Keratinocyte (primary cell): ENCODE data around the gene IRF2BP1. TPM values are rescaled to one million over a fixed set of nuclear protein-coding genes. Genes with fewer than 3 reads are reported as not detected.
A peak's percentile ranks its signal among the peaks of the same experiment; 100 is the strongest.

ENCODE experiments used
- DNase-seq: peaks from one replicate; pipeline ENCODE4 v3.0.0-alpha.2; 2011; ENCODE audit warnings: low read depth, missing footprints, low spot score
- FAIRE-seq: peaks from 2 replicates; lab custom pipeline; 2011; peaks lifted over from hg19 to GRCh38; lab: Jason Lieb, UNC
- H2AFZ ChIP-seq: 2 replicates; pipeline ENCODE4 v1.6.0; 2012; ENCODE audit warnings: low read length, control low read depth, inconsistent platforms; ENCODE audit not compliant: control insufficient read depth
- H3K27ac ChIP-seq: 2 replicates; pipeline ENCODE4 v1.5.1; 2011; ENCODE audit warnings: low read length; ENCODE audit not compliant: control insufficient read depth, insufficient read depth
- H3K27me3 ChIP-seq: 3 replicates; pipeline ENCODE4 v1.6.0; 2011; ENCODE audit warnings: low read length; ENCODE audit not compliant: control insufficient read depth, insufficient read depth; ENCODE audit errors: extremely low read depth
- H3K36me3 ChIP-seq, 2 experiments: 2 replicates in 1 of 2; 3 replicates in 1 of 2; pipeline ENCODE4 v1.5.1; 2011; ENCODE audit warnings: low read length in 2 of 2, mild to moderate bottlenecking in 1 of 2; ENCODE audit not compliant: control insufficient read depth in 2 of 2, insufficient read depth in 2 of 2; ENCODE audit errors: extremely low read depth in 1 of 2
- H3K4me1 ChIP-seq: 3 replicates; pipeline ENCODE4 v1.5.1; 2011; ENCODE audit warnings: low read length; ENCODE audit not compliant: control insufficient read depth, insufficient read depth; ENCODE audit errors: extremely low read depth
- H3K4me2 ChIP-seq: 3 replicates; pipeline ENCODE4 v1.6.0; 2011; ENCODE audit warnings: low read depth, low read length; ENCODE audit not compliant: control insufficient read depth, insufficient read depth; ENCODE audit errors: extremely low read depth
- H3K4me3 ChIP-seq, 3 experiments: fragments of 200-600 bp in 1 of 3; sonication (generic) in 1 of 3; 2 replicates in 2 of 3; 3 replicates in 1 of 3; pipeline ENCODE4 v1.5.1; 2011 to 2016; ENCODE audit warnings: low read length in 3 of 3, mild to moderate bottlenecking in 3 of 3, control low read depth in 2 of 3, inconsistent platforms in 1 of 3, low read depth in 1 of 3, mixed read lengths in 1 of 3, mixed run types in 1 of 3, moderate library complexity in 1 of 3; ENCODE audit not compliant: control insufficient read depth in 2 of 3, insufficient read depth in 2 of 3; ENCODE audit errors: extremely low read depth in 1 of 3
- H3K79me2 ChIP-seq: 2 replicates; pipeline ENCODE4 v1.6.0; 2012; ENCODE audit warnings: low read length; ENCODE audit not compliant: control insufficient read depth, insufficient read depth
- H3K9ac ChIP-seq: 3 replicates; pipeline ENCODE4 v1.6.0; 2011; ENCODE audit warnings: low read length; ENCODE audit not compliant: control insufficient read depth, insufficient read depth; ENCODE audit errors: extremely low read depth
- H3K9me1 ChIP-seq: 3 replicates; pipeline ENCODE4 v1.6.0; 2011; ENCODE audit warnings: low read length; ENCODE audit not compliant: control insufficient read depth, insufficient read depth; ENCODE audit errors: extremely low read depth
- H3K9me3 ChIP-seq: 2 replicates; pipeline ENCODE4 v1.5.1; 2012; ENCODE audit warnings: low read depth, low read length; ENCODE audit not compliant: control insufficient read depth
- H4K20me1 ChIP-seq: 3 replicates; pipeline ENCODE4 v1.6.0; 2011; ENCODE audit warnings: low read length; ENCODE audit not compliant: control insufficient read depth, insufficient read depth; ENCODE audit errors: extremely low read depth
- CTCF ChIP-seq, 3 experiments: IDR thresholded peaks in 1 of 3; conservative IDR thresholded peaks in 1 of 3; optimal IDR thresholded peaks in 1 of 3; 2 replicates in 2 of 3; 3 replicates in 1 of 3; pipeline versions ENCODE3 to v1.5.1; 2011; ENCODE audit warnings: low read length in 3 of 3, mild to moderate bottlenecking in 3 of 3, moderate library complexity in 2 of 3, control low read depth in 1 of 3, inconsistent platforms in 1 of 3; ENCODE audit not compliant: insufficient read depth in 2 of 3; ENCODE audit errors: extremely low read depth in 1 of 3
- EZH2 ChIP-seq: IDR thresholded peaks from one replicate; pipeline ENCODE4 v1.6.1; 2012; ENCODE audit warnings: inconsistent platforms, mild to moderate bottlenecking, low read length, moderate library complexity
- dilution Hi-C: fragments of 300-500 bp; cut with MboI; formaldehyde crosslinking; loops from one replicate; pipeline ENCODE4 v1.7.0; 2020; ENCODE audit warnings: low sequenced_read_pairs; ENCODE audit not compliant: extremely low pct_ligation_motif_present
- polyA plus RNA-seq, 5 experiments: library from polyadenylated mRNA; depleted of rRNA in 3 of 5; stranded (reverse) in 3 of 5; stranded (forward) in 1 of 5; unstranded in 1 of 5; fragments of >200 nt; gene quantifications; 1 replicate in 1 of 5; 2 replicates in 3 of 5; 3 replicates in 1 of 5; pipeline versions ENCODE4 v1.2.1 to v1.2.3, GENCODE V29; 2011 to 2012; ENCODE audit warnings: missing spikeins in 2 of 5, low read depth in 1 of 5, low replicate concordance in 1 of 5

The IRF2BP1 gene
- polyA plus RNA-seq, 1 donor (not counting 4 experiments of a cell fraction or from before 2014, with no cell fraction given) = 1.7 TPM

DNA sequence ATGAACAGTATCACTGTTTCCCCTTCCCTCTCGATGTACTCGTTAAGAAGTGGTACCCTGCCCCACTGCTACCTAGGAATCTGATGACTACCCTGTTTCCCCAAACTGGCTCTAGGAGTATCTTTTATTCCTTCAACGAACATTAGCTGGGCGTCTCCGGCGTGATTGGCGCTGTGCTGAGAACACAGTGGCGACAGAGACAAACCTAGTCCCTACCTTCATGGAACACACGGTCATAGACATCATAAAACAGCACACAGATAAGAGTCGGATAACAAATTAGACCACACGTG, 23.7 kb downstream of the IRF2BP1 start:
- DNase-seq = no peak
- Histone ChIP-seq H3K79me2 (peaks cover 37% of the 10 kb centered on the region), H3K9me1 (no peaks in the 10 kb centered on the region), H4K20me1 (no peaks in the 10 kb centered on the region), H3K4me3 (peak overlapping the region; percentile 76 to 100 (median 94)), H3K9me3 (no peaks in the 10 kb centered on the region), H3K9ac (peak overlapping the region; percentile 91), H3K4me1 (peaks cover 10% of the 10 kb centered on the region), H3K27ac (peak overlapping the region; percentile 80), H3K4me2 (peak overlapping the region; percentile 95), H2AFZ (peak overlapping the region; percentile 85), H3K36me3 (peaks cover 7 to 8% of the 10 kb centered on the region in 2 experiments), H3K27me3 (peaks cover 37% of the 10 kb centered on the region)
- no peak for FAIRE-seq
- dilution Hi-C loops = no loop called here
- TF ChIP-seq CTCF (optimal IDR thresholded peaks at IDR 0.05 in 1 of 3, IDR thresholded peaks at IDR 0.05 in 1 of 3, conservative IDR thresholded peaks at IDR 0.05 in 1 of 3; ENCODE audit: extremely low read depth in 1 of 3, insufficient read depth in 2 of 3, low read length in 3 of 3) (no peak), EZH2 (no peak)

DNA sequence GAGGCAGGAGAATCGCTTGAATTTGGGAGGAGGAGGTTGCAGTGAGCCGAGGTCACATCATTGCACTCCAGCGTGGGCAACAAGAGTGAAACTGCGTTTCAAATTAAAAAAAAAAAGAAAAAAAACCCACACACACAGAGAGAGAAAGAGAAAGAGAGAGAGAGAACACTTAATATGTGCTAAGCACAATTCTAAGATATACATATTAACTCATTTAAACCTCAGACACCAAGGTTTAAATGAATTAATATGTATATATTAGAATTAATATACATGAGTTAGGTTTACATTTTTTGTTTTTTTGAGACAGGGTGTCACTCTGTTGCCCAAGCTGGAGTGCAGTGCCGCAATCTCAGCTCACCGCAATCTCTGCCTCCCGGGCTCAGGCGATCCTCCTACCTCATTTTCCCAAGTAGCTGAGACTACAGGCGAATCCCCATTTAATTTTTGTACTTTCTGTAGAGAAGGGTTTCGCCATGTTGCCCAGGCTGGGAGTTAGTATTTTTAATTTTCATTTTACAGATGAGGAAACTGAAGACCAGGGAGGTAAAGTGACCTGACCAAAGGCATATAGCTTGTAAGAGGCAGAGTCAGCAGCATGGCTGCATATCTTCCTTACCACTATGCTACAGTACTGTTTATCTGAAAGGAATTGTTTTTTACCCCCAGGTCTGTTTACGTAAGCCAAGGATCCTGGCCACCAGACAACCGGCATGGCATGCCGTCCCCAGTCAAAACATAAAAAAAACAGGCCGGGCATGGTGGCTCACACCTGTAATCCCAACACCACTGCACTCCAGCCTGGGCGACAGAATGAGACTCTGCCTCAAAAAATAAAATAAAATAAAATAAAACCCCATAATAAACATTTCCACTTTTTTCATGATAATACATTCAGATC, 25.3 kb downstream of the IRF2BP1 start:
- TF ChIP-seq EZH2 = no peak
- TF ChIP-seq CTCF (optimal IDR thresholded peaks at IDR 0.05 in 1 of 3, IDR thresholded peaks at IDR 0.05 in 1 of 3, conservative IDR thresholded peaks at IDR 0.05 in 1 of 3; ENCODE audit: extremely low read depth in 1 of 3, insufficient read depth in 2 of 3, low read length in 3 of 3) = no peak
- FAIRE-seq (no peak), DNase-seq (no peak)
- no peak overlapping the region for H3K4me3 ChIP-seq
- H3K79me2 ChIP-seq = peaks cover 50% of the 10 kb centered on the region
- H3K4me2 ChIP-seq = no peak overlapping the region
- no peaks in the 10 kb centered on the region for H3K9me3 ChIP-seq
- no peak overlapping the region for H2AFZ ChIP-seq
- H3K9ac ChIP-seq = no peak overlapping the region
- peaks cover 24% of the 10 kb centered on the region for H3K27me3 ChIP-seq
- peaks cover 10% of the 10 kb centered on the region for H3K4me1 ChIP-seq
- no peak overlapping the region for H3K27ac ChIP-seq
- peaks cover 8 to 10% of the 10 kb centered on the region in 2 experiments for H3K36me3 ChIP-seq
- H3K9me1 ChIP-seq = no peaks in the 10 kb centered on the region
- dilution Hi-C loops = no loop called here
- no peaks in the 10 kb centered on the region for H4K20me1 ChIP-seq
